Ureter (tissue), 1 donor: ENCODE results near the gene KIRREL3. TPM values are rescaled to one million over a fixed set of nuclear protein-coding genes. Genes with fewer than 3 reads are reported as not detected.
A peak's percentile ranks its signal among the peaks of the same experiment; 100 is the strongest.

Source experiments
- DNase-seq: peaks from one replicate; pipeline ENCODE4 v3.0.0-alpha.2; 2020; ENCODE audit warnings: low spot score
- total RNA-seq: library from RNA; stranded (reverse); gene quantifications from one replicate; pipeline ENCODE4 v1.2.4, GENCODE V29; 2023
- donor health status: DM: yes; HTN: yes; CAD: no.

KIRREL3 gene
- total RNA-seq, 1 donor from 2014 or later = not detected

- no peak for DNase-seq
These were observed 3.4 kb downstream of the KIRREL3 start for GRCh38 chr11:126997196-126997595.

- no peak for DNase-seq
These were observed 4.3 kb downstream of the KIRREL3 start for GRCh38 chr11:126996036-126996804.

DNA sequence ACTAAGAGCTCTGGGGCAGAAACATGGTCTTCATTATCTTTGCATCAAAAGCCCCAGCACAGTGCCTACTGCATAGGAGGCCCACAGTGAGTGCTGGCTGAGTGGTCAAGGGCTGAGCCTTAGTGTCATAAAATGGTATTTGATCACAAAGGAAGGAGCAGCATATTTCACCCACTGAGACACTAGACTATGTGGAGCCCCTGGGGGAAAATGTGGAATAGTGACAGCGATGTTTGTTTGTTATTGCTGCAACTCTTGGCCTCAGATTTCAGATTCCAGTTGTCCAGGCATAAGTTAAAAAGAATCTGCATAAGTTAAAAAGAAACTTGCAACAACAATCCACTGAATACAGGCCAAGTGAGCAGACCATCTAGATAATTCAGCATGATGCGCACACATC lies 7.0 kb downstream of the KIRREL3 start:
- no peak for DNase-seq

DNA sequence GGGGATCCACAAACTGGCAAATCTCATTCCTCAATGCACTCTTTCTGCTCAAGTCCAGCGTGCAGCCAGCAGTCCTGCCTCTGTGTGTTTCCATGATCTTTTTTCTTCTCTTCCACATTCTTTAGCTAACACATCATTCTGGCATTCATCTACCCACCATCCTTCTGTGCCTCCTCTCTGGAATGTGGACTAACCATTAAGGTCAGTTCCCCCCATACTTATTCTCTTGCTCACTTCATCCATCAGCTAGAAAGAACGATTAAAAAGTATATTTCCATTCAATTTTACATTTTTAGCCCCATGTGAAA lies 7.8 kb downstream of the KIRREL3 start:
- no peak for DNase-seq

DNA sequence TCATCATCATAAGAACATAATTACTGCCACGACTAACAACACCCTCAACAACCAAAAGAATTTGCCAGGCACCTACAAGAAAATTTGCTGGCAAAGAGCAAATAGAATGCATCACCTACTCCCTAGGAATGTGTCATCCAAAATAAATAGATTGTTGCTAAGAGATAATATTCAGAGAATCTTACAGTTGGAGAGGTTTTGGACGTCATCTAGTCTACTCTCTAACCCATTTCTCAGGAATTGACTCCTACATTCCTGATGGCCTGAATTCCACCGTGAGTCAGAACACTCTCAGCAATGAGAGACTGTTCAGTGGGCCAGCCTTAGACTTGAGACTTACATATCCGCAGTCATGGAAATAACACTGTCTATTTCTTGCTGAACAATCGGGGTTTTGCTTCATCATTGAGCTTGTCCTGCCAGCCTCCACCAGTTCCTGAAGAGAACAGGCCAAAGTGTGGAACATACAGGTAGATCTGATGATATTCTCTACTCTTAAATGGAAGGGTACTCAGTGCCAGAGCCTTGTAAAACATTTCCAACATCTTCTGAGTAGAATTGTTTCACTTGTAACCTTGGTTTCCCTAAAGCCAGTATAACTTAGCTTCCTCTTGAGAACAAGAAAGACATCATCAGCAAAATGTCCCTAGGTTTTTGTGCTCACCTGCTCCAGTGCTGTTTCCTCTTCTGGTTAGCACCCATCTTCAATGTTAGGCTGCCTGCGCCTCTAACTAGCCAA lies 8.3 kb downstream of the KIRREL3 start:
- DNase-seq = no peak

- no peak for DNase-seq
These were observed 9.0 kb downstream of the KIRREL3 start for GRCh38 chr11:126991596-126991995.

- no peak for DNase-seq
These were observed 9.7 kb downstream of the KIRREL3 start for GRCh38 chr11:126990716-126991480.

- peak; percentile 63 for DNase-seq
These were observed 10.4 kb downstream of the KIRREL3 start for GRCh38 chr11:126989942-126990715.

DNA sequence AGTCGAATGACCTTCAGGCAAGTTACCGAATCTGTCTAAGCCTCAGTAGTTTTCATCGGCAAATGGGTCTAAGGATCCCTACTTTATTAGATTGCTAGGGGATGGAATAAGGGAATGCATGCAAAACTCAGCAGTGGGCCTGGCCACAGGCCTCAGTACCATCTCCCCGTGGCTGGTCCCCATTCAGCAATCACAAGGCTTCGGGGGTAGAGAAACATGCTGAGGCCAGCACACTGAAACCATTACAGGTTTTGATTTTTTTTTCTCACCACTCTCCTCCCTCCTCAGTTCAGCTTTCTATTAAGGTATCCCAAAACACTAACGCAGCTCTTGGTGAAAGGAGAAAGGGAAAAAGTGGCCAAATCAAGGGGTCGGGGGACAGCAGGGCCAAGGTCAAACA lies 11.9 kb downstream of the KIRREL3 start:
- DNase-seq = no peak

GRCh38 chr11:126981635-126982034 lies 18.9 kb downstream of the KIRREL3 start:
- DNase-seq = no peak

GRCh38 chr11:126978911-126979310 lies 21.7 kb downstream of the KIRREL3 start:
- DNase-seq = no peak

DNA sequence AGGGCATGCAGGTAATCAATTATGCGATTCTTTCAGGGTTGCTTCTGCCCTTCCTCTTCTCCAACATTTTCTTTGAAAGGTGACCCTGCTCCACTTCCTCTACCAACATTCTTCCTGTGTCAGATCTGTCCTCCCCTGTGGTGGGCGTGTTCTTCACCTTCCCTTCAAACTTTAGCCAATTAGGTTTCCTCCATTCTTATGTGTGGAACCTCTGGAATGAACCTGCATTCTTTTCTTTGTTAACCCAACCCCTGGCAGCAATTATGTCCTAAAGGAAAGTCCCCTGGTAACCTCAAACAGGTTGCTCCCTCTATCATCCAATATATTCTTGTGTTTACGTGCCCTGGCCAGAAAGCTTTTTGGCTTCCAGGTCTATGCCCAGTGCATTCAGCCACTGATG lies 22.4 kb downstream of the KIRREL3 start:
- no peak for DNase-seq

DNA sequence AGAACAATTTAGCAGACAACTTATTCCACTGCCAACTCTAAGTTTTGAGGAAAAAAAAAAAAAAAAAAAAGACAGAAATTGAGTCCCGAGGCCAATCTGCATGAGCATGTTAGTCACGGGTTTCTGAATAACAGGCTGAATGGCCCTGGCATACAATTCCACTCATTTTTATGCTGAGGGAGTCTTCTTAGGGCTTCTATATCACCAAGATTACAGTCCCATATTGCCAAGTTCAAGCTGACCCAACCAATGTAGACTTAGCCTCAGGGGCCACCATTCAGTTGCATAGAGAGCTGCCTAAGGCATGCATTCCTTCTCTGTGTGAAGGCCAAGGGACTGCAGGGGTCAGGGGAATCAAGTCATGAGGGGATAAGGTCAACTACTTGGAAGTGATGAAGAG lies 27.5 kb downstream of the KIRREL3 start:
- no peak for DNase-seq

DNA sequence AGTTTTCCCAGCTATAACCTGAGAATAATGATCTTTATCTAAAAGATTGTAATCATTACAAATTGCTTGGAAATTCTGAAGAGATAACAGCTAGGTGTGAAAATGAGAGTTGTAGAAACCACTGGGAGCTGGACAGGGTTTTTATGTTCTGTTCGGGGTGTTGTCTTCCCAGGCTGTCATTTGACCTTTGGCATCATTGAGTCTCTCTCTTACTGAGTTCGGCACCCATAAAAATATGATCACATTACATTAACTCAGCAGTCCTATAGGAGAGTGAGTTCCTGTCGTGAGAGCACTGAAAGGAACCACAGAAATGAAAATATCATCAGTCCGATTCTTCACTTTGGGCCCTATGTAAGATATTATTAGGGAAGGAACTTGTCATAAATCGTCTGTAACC lies 29.3 kb downstream of the KIRREL3 start:
- no peak for DNase-seq

DNA sequence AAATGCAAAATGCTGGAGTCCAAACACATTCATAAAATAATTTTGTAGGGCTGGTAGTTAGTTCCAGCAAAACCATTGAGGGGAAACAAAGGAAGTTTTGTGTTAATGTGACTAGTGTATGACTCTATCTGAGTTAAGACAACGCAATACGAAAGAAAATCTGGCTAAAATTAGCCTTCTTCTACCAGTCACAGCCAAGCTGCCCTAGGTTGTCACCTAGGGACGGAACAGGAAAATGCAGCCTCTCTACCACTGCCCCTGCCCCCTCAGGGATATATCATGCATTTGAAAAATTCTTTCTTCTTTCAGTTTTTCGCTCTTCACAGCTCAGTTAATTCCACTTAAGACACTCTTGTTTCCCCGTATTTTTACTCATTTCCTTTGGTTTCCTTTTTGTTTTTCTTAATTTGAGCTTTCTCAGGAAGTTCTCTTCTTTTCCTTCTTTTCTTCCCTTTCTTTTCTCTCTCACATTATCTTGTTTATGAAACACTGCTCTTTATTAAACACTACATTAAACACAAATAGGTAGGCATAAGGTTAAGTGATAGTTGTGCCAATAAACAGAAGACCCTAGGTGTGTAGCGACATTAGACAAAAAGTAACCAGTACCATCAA lies 30.6 kb downstream of the KIRREL3 start:
- no peak for DNase-seq

- no peak for DNase-seq
These were observed 31.7 kb downstream of the KIRREL3 start for GRCh38 chr11:126968915-126969314.

- DNase-seq = no peak
These were observed 35.2 kb downstream of the KIRREL3 start for GRCh38 chr11:126965331-126965730.

DNA sequence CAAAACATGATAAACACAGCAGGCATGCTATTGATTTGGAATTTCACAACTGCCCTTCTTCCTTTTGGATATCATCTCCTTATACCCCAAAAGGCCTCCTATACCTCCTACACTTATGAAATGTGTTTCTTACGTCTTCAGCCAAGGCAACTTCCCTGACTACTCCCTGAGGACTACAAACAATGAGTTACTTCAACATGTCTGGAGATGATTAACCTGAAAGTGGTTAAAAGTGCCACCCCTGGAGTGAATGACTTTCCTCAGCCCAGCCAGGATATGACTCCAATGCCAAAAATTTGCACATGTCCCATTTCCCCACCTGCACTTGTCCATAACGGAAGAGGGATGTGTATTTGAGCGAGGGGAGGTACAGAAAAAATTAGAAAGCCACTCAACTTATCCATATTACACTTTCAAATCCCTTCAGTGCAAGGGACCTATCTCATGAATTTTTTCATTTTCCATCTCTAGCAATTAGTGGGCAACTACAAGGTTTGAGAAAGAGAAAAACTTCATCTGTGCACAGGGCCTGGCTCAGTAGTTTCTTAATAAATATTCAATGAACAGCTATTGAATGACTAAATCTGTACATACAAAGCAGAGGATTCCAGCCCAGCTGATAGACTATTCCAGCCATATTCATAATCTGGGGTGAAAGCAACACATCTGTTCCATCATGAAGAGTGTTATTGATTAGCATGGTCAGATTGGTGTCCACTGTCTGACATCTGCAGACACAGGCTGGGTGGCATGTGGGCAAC lies 36.8 kb downstream of the KIRREL3 start:
- DNase-seq = no peak

- no peak for DNase-seq
These were observed 37.5 kb downstream of the KIRREL3 start for GRCh38 chr11:126963115-126963514.

- DNase-seq = no peak
These were observed 40.9 kb downstream of the KIRREL3 start for GRCh38 chr11:126959700-126960099.

GRCh38 chr11:126956635-126957034 lies 43.9 kb downstream of the KIRREL3 start:
- no peak for DNase-seq
